Keratinocyte (primary cell): ENCODE results near the gene MNX1. TPM values are rescaled to one million over a fixed set of nuclear protein-coding genes. Genes with fewer than 3 reads are reported as not detected.

ENCODE experiments used
- DNase-seq: peaks from one replicate; pipeline ENCODE4 v3.0.0-alpha.2; 2011; ENCODE audit warnings: low read depth, missing footprints, low spot score
- FAIRE-seq: peaks from 2 replicates; lab custom pipeline; 2011; peaks lifted over from hg19 to GRCh38; lab: Jason Lieb, UNC
- H2AFZ ChIP-seq: 2 replicates; pipeline ENCODE4 v1.6.0; 2012; ENCODE audit warnings: low read length, control low read depth, inconsistent platforms; ENCODE audit not compliant: control insufficient read depth
- H3K27ac ChIP-seq: 2 replicates; pipeline ENCODE4 v1.5.1; 2011; ENCODE audit warnings: low read length; ENCODE audit not compliant: control insufficient read depth, insufficient read depth
- H3K27me3 ChIP-seq: 3 replicates; pipeline ENCODE4 v1.6.0; 2011; ENCODE audit warnings: low read length; ENCODE audit not compliant: control insufficient read depth, insufficient read depth; ENCODE audit errors: extremely low read depth
- H3K36me3 ChIP-seq, 2 experiments: 2 replicates in 1 of 2; 3 replicates in 1 of 2; pipeline ENCODE4 v1.5.1; 2011; ENCODE audit warnings: low read length in 2 of 2, mild to moderate bottlenecking in 1 of 2; ENCODE audit not compliant: control insufficient read depth in 2 of 2, insufficient read depth in 2 of 2; ENCODE audit errors: extremely low read depth in 1 of 2
- H3K4me1 ChIP-seq: 3 replicates; pipeline ENCODE4 v1.5.1; 2011; ENCODE audit warnings: low read length; ENCODE audit not compliant: control insufficient read depth, insufficient read depth; ENCODE audit errors: extremely low read depth
- H3K4me2 ChIP-seq: 3 replicates; pipeline ENCODE4 v1.6.0; 2011; ENCODE audit warnings: low read depth, low read length; ENCODE audit not compliant: control insufficient read depth, insufficient read depth; ENCODE audit errors: extremely low read depth
- H3K4me3 ChIP-seq, 3 experiments: fragments of 200-600 bp in 1 of 3; sonication (generic) in 1 of 3; 2 replicates in 2 of 3; 3 replicates in 1 of 3; pipeline ENCODE4 v1.5.1; 2011 to 2016; ENCODE audit warnings: low read length in 3 of 3, mild to moderate bottlenecking in 3 of 3, control low read depth in 2 of 3, inconsistent platforms in 1 of 3, low read depth in 1 of 3, mixed read lengths in 1 of 3, mixed run types in 1 of 3, moderate library complexity in 1 of 3; ENCODE audit not compliant: control insufficient read depth in 2 of 3, insufficient read depth in 2 of 3; ENCODE audit errors: extremely low read depth in 1 of 3
- H3K79me2 ChIP-seq: 2 replicates; pipeline ENCODE4 v1.6.0; 2012; ENCODE audit warnings: low read length; ENCODE audit not compliant: control insufficient read depth, insufficient read depth
- H3K9ac ChIP-seq: 3 replicates; pipeline ENCODE4 v1.6.0; 2011; ENCODE audit warnings: low read length; ENCODE audit not compliant: control insufficient read depth, insufficient read depth; ENCODE audit errors: extremely low read depth
- H3K9me1 ChIP-seq: 3 replicates; pipeline ENCODE4 v1.6.0; 2011; ENCODE audit warnings: low read length; ENCODE audit not compliant: control insufficient read depth, insufficient read depth; ENCODE audit errors: extremely low read depth
- H3K9me3 ChIP-seq: 2 replicates; pipeline ENCODE4 v1.5.1; 2012; ENCODE audit warnings: low read depth, low read length; ENCODE audit not compliant: control insufficient read depth
- H4K20me1 ChIP-seq: 3 replicates; pipeline ENCODE4 v1.6.0; 2011; ENCODE audit warnings: low read length; ENCODE audit not compliant: control insufficient read depth, insufficient read depth; ENCODE audit errors: extremely low read depth
- EZH2 ChIP-seq: IDR thresholded peaks from one replicate; pipeline ENCODE4 v1.6.1; 2012; ENCODE audit warnings: inconsistent platforms, mild to moderate bottlenecking, low read length, moderate library complexity
- dilution Hi-C: fragments of 300-500 bp; cut with MboI; formaldehyde crosslinking; loops from one replicate; pipeline ENCODE4 v1.7.0; 2020; ENCODE audit warnings: low sequenced_read_pairs; ENCODE audit not compliant: extremely low pct_ligation_motif_present
- polyA plus RNA-seq, 5 experiments: library from polyadenylated mRNA; depleted of rRNA in 3 of 5; stranded (reverse) in 3 of 5; stranded (forward) in 1 of 5; unstranded in 1 of 5; fragments of >200 nt; gene quantifications; 1 replicate in 1 of 5; 2 replicates in 3 of 5; 3 replicates in 1 of 5; pipeline versions ENCODE4 v1.2.1 to v1.2.3, GENCODE V29; 2011 to 2012; ENCODE audit warnings: missing spikeins in 2 of 5, low read depth in 1 of 5, low replicate concordance in 1 of 5
- TF ChIP-seq, protein P1 (sequence below), 3 experiments: IDR thresholded peaks in 1 of 3; conservative IDR thresholded peaks in 1 of 3; optimal IDR thresholded peaks in 1 of 3; 2 replicates in 2 of 3; 3 replicates in 1 of 3; pipeline versions ENCODE3 to v1.5.1; 2011; ENCODE audit warnings: low read length in 3 of 3, mild to moderate bottlenecking in 3 of 3, moderate library complexity in 2 of 3, control low read depth in 1 of 3, inconsistent platforms in 1 of 3; ENCODE audit not compliant: insufficient read depth in 2 of 3; ENCODE audit errors: extremely low read depth in 1 of 3

The MNX1 gene
- polyA plus RNA-seq, 1 donor (not counting 4 experiments of a cell fraction or from before 2014, with no cell fraction given) = not detected

DNA sequence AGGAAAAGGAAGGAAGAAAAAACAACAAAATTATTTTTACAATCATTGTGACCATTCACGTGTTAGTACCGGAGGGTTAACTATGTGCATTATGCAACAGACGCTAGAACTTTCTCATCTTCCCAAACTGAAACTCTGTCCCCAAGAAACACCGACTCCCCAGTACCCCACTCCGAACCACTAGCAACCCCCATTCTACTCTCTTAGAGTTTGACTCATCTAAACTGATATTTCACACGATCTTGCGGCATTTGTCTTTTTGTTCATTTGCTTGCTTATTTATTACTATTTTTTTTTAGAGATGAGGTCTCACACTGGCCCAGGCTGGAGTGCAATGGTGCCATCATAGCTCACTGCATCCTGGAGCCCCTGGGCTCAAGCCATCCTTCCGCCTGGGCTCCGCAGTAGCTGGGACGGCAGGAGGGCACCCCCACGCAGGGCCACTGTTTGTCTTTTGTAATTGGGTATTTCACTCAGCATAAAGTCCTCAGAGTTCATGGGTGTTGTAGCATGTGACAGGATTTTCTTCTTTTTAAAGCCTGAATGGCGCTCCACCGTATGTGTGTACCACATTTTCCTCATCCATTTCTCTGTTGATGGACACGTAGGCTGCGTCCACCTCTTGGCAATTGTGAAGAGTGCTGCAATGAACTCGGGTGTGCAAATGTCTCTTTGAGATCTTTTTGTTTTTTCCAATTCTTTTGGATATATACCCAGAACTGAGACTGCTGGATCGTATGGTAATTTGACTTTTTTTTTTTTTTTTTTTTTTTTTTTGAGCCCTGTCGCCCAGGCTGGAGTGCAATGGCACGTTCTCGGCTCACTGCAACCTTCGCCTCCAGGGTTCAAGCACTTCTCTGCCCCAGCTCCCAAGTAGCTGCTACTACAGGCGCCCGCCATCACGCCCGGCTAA lies 9.5 kb downstream of the MNX1 start:
- Histone ChIP-seq H3K79me2 (no peaks in the 10 kb centered on the region), H3K4me3 (peak overlapping the region in 1 of 3 experiments; percentile 55), H2AFZ (no peak overlapping the region), H3K9ac (no peak overlapping the region), H3K9me3 (no peaks in the 10 kb centered on the region), H3K4me1 (peaks cover 10% of the 10 kb centered on the region), H3K36me3 (no peaks in the 10 kb centered on the region), H3K4me2 (peak overlapping the region; percentile 60), H3K9me1 (no peaks in the 10 kb centered on the region), H3K27ac (no peak overlapping the region), H4K20me1 (no peaks in the 10 kb centered on the region), H3K27me3 (peaks cover 77% of the 10 kb centered on the region)
- dilution Hi-C loops = no loop called here
- TF ChIP-seq, protein P1, sequence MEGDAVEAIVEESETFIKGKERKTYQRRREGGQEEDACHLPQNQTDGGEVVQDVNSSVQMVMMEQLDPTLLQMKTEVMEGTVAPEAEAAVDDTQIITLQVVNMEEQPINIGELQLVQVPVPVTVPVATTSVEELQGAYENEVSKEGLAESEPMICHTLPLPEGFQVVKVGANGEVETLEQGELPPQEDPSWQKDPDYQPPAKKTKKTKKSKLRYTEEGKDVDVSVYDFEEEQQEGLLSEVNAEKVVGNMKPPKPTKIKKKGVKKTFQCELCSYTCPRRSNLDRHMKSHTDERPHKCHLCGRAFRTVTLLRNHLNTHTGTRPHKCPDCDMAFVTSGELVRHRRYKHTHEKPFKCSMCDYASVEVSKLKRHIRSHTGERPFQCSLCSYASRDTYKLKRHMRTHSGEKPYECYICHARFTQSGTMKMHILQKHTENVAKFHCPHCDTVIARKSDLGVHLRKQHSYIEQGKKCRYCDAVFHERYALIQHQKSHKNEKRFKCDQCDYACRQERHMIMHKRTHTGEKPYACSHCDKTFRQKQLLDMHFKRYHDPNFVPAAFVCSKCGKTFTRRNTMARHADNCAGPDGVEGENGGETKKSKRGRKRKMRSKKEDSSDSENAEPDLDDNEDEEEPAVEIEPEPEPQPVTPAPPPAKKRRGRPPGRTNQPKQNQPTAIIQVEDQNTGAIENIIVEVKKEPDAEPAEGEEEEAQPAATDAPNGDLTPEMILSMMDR (optimal IDR thresholded peaks at IDR 0.05 in 1 of 3, IDR thresholded peaks at IDR 0.05 in 1 of 3, conservative IDR thresholded peaks at IDR 0.05 in 1 of 3; ENCODE audit: extremely low read depth in 1 of 3, insufficient read depth in 2 of 3, low read length in 3 of 3) = no peak
- peak; percentile 94 for TF ChIP-seq EZH2
- FAIRE-seq (no peak), DNase-seq (no peak)

DNA sequence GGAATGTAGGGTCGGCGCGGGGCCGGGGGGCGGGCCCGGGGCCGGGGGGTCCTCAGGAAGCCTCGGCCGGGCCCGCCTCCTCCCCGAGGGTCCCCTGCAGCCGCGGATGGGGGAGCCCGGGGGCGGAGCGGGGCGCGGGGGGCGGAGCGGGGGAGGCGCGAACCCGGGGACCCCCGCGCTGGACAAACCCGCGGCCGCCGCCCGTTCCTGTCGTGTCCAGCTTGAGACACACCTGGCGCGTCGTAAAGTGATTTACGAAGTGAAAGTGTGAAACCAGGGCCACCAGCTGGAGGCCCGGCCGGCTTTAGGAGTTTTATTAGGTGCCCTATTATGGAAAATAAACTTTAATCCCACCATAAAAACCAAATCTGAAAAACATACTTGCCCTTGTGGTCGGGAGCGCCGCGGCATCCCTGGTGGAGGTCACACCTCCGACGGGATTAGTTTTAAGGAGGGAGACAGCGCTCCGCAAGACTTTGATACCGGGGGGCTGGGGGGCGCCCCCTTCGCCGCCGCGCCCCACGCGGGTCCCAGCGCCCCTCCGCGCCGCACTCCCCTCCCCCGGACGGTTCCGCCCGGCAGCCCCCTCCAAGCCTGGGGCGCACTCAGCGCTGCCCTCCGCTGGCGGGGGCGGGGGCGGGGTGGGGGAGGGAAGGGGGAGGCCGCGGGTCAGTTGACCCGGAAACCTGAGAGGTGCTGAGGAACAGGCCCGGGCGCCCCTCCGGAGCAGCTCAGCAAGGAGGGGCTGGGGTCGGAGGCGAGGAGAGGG lies 10.3 kb downstream of the MNX1 start:
- peak overlapping the region; percentile 19 to 57 (median 54) for H3K4me3 ChIP-seq
- H3K9me1 ChIP-seq = no peaks in the 10 kb centered on the region
- no peaks in the 10 kb centered on the region for H3K36me3 ChIP-seq
- no peak overlapping the region for H3K9ac ChIP-seq
- peaks cover 68% of the 10 kb centered on the region for H3K27me3 ChIP-seq
- TF ChIP-seq EZH2 = no peak
- TF ChIP-seq, protein P1 (optimal IDR thresholded peaks at IDR 0.05 in 1 of 3, IDR thresholded peaks at IDR 0.05 in 1 of 3, conservative IDR thresholded peaks at IDR 0.05 in 1 of 3; ENCODE audit: extremely low read depth in 1 of 3, insufficient read depth in 2 of 3, low read length in 3 of 3) = no peak
- H4K20me1 ChIP-seq = no peaks in the 10 kb centered on the region
- H3K4me2 ChIP-seq = peak overlapping the region; percentile 78
- DNase-seq (no peak), FAIRE-seq (no peak)
- peaks cover 10% of the 10 kb centered on the region for H3K4me1 ChIP-seq
- no peak overlapping the region for H3K27ac ChIP-seq
- dilution Hi-C loops = no loop called here
- no peaks in the 10 kb centered on the region for H3K9me3 ChIP-seq
- H3K79me2 ChIP-seq = no peaks in the 10 kb centered on the region
- H2AFZ ChIP-seq = no peak overlapping the region
